Glutamatergic neuron (in vitro differentiated cells): ENCODE data around the gene EXOC4. TPM values are rescaled to one million over a fixed set of nuclear protein-coding genes. Genes with fewer than 3 reads are reported as not detected.
A peak's percentile ranks its signal among the peaks of the same experiment; 100 is the strongest.
"Not testable (repeated sequence)": the region's sequence is repeated elsewhere in the genome, so short reads cannot be mapped to it uniquely, and the experiment has no call there.

Source experiments
- DNase-seq: peaks from one replicate; pipeline ENCODE4 v3.0.0; 2022
- H3K27ac Mint-ChIP-seq: one replicate; pipeline ENCODE4 v1.8.0; 2020; ENCODE audit warnings: mild to moderate bottlenecking, mixed read lengths, inconsistent platforms; ENCODE audit not compliant: unreplicated experiment
- H3K27me3 Mint-ChIP-seq: one replicate; pipeline ENCODE4 v1.8.0; 2020; ENCODE audit warnings: mild to moderate bottlenecking, moderate library complexity, mixed read lengths, inconsistent platforms; ENCODE audit not compliant: unreplicated experiment
- H3K36me3 Mint-ChIP-seq: one replicate; pipeline ENCODE4 v1.8.0; 2020; ENCODE audit warnings: mild to moderate bottlenecking, mixed read lengths, inconsistent platforms; ENCODE audit not compliant: unreplicated experiment
- H3K4me1 Mint-ChIP-seq: one replicate; pipeline ENCODE4 v1.8.0; 2020; ENCODE audit warnings: mild to moderate bottlenecking, low read depth, mixed read lengths, inconsistent platforms; ENCODE audit not compliant: unreplicated experiment
- H3K4me3 Mint-ChIP-seq: one replicate; pipeline ENCODE4 v1.8.0; 2020; ENCODE audit warnings: mild to moderate bottlenecking, mixed read lengths, inconsistent platforms; ENCODE audit not compliant: unreplicated experiment
- H3K9me3 Mint-ChIP-seq: one replicate; pipeline ENCODE4 v1.8.0; 2020; ENCODE audit warnings: mild to moderate bottlenecking, moderate library complexity, mixed read lengths, inconsistent platforms; ENCODE audit not compliant: unreplicated experiment
- CTCF ChIP-seq: fragments of 200-600 bp; sonication (generic); IDR thresholded peaks from one replicate; pipeline ENCODE4 v1.5.0; 2021; ENCODE audit not compliant: partially characterized antibody, unreplicated experiment
- total RNA-seq: library from RNA; stranded (reverse); fragmentation: NEBNext Ultra II Directional; extraction: Animal tissue kit (Norgen Biotek cat#: 25700); gene quantifications from one replicate; pipeline ENCODE4 v1.2.1, GENCODE V29; 2021; ENCODE audit not compliant: unreplicated experiment

EXOC4 gene
- total RNA-seq, 1 donor from 2014 or later = 73.8 TPM

- Mint-ChIP-seq H3K9me3 (no peaks in the 10 kb centered on the region), H3K36me3 (no peaks in the 10 kb centered on the region), H3K4me3 (no peak overlapping the region), H3K27me3 (no peaks in the 10 kb centered on the region), H3K4me1 (no peaks in the 10 kb centered on the region), H3K27ac (no peak overlapping the region)
- no peak for DNase-seq
- no peak for TF ChIP-seq CTCF
Measured at GRCh38 chr7:133993547-133993946, 740.7 kb downstream of the EXOC4 start.

- not testable (repeated sequence) for H3K27ac Mint-ChIP-seq, H3K9me3 Mint-ChIP-seq, H3K4me3 Mint-ChIP-seq, H3K27me3 Mint-ChIP-seq, H3K36me3 Mint-ChIP-seq, DNase-seq, H3K4me1 Mint-ChIP-seq
Measured at GRCh38 chr7:133994100-133994499, 741.2 kb downstream of the EXOC4 start.

GRCh38 chr7:133997463-133997862 lies 744.6 kb downstream of the EXOC4 start:
- H3K4me3 Mint-ChIP-seq = no peak overlapping the region
- no peak overlapping the region for H3K27ac Mint-ChIP-seq

GRCh38 chr7:133999178-133999577 lies 746.3 kb downstream of the EXOC4 start:
- DNase-seq = no peak
- Mint-ChIP-seq H3K27me3 (no peaks in the 10 kb centered on the region), H3K4me1 (no peaks in the 10 kb centered on the region), H3K4me3 (no peak overlapping the region), H3K27ac (no peak overlapping the region), H3K9me3 (no peaks in the 10 kb centered on the region), H3K36me3 (no peaks in the 10 kb centered on the region)
- TF ChIP-seq CTCF = no peak

More at GRCh38 chr7:133997463-133997862, 744.6 kb downstream of the EXOC4 start:
- Mint-ChIP-seq H3K9me3 (no peaks in the 10 kb centered on the region), H3K36me3 (no peaks in the 10 kb centered on the region), H3K4me1 (no peaks in the 10 kb centered on the region), H3K27me3 (no peaks in the 10 kb centered on the region)
- no peak for DNase-seq
- no peak for TF ChIP-seq CTCF

GRCh38 chr7:134004829-134005505 lies 752.1 kb downstream of the EXOC4 start:
- H3K27me3 Mint-ChIP-seq = no peaks in the 10 kb centered on the region
- peaks cover 6% of the 10 kb centered on the region for H3K36me3 Mint-ChIP-seq
- peaks cover 7% of the 10 kb centered on the region for H3K4me1 Mint-ChIP-seq
- TF ChIP-seq CTCF = no peak
- peak overlapping the region; percentile 63 for H3K27ac Mint-ChIP-seq
- DNase-seq = no peak
- no peak overlapping the region for H3K4me3 Mint-ChIP-seq
- peaks cover 3% of the 10 kb centered on the region for H3K9me3 Mint-ChIP-seq
